Measurements from ENCODE around the gene RSU1.
A peak's percentile ranks its signal among the peaks of the same experiment; 100 is the strongest.
"Not testable (repeated sequence)": the region's sequence is repeated elsewhere in the genome, so short reads cannot be mapped to it uniquely, and the experiment has no call there.

The RSU1 gene

GRCh38 chr10:16847644-16848043 lies 30.4 kb upstream of the RSU1 start:
- DNase-seq (ENCODE audit: low spot score in 2 of 2) (no peak), ATAC-seq (replicated peaks; ENCODE audit: extremely low read depth, poor library complexity, severe bottlenecking) (no peak)
- no peaks in the 10 kb centered on the region for H3K9me3 Mint-ChIP-seq
- H3K4me3 Mint-ChIP-seq = no peak overlapping the region
- H3K27ac Mint-ChIP-seq (ENCODE audit: low read depth) = no peak overlapping the region
- H3K27me3 Mint-ChIP-seq = no peaks in the 10 kb centered on the region
- H3K4me1 Mint-ChIP-seq = no peaks in the 10 kb centered on the region
- H3K36me3 Mint-ChIP-seq (ENCODE audit: insufficient read depth) = peaks cover 6% of the 10 kb centered on the region

GRCh38 chr10:16845248-16845647 lies 28.0 kb upstream of the RSU1 start:
- Mint-ChIP-seq H3K4me1 (no peaks in the 10 kb centered on the region), H3K27ac (ENCODE audit: low read depth) (no peak overlapping the region), H3K27me3 (no peaks in the 10 kb centered on the region), H3K4me3 (no peak overlapping the region), H3K9me3 (no peaks in the 10 kb centered on the region), H3K36me3 (ENCODE audit: insufficient read depth) (peaks cover 6% of the 10 kb centered on the region)
- DNase-seq (ENCODE audit: low spot score in 2 of 2) (no peak), ATAC-seq (replicated peaks; ENCODE audit: extremely low read depth, poor library complexity, severe bottlenecking) (no peak)

- Mint-ChIP-seq H3K4me3 (no peak overlapping the region), H3K4me1 (no peaks in the 10 kb centered on the region), H3K36me3 (ENCODE audit: insufficient read depth) (peaks cover 8% of the 10 kb centered on the region), H3K27ac (ENCODE audit: low read depth) (no peak overlapping the region), H3K27me3 (no peaks in the 10 kb centered on the region), H3K9me3 (no peaks in the 10 kb centered on the region)
- DNase-seq (ENCODE audit: low spot score in 2 of 2) (no peak), ATAC-seq (replicated peaks; ENCODE audit: extremely low read depth, poor library complexity, severe bottlenecking) (peak; percentile 36)
These were observed 26.1 kb upstream of the RSU1 start for GRCh38 chr10:16843252-16843870.

- DNase-seq (ENCODE audit: low spot score in 2 of 2) = no peak
These were observed 18.0 kb upstream of the RSU1 start for GRCh38 chr10:16835228-16835627.

GRCh38 chr10:16832351-16833080 lies 15.3 kb upstream of the RSU1 start:
- Mint-ChIP-seq H3K4me1 (peaks cover 5% of the 10 kb centered on the region), H3K36me3 (ENCODE audit: insufficient read depth) (peaks cover under 1% of the 10 kb centered on the region), H3K9me3 (no peaks in the 10 kb centered on the region), H3K27ac (ENCODE audit: low read depth) (no peak overlapping the region), H3K27me3 (no peaks in the 10 kb centered on the region), H3K4me3 (no peak overlapping the region)
- DNase-seq (ENCODE audit: low spot score in 2 of 2) (no peak), ATAC-seq (replicated peaks; ENCODE audit: extremely low read depth, poor library complexity, severe bottlenecking) (no peak)

More at GRCh38 chr10:16835228-16835627, 18.0 kb upstream of the RSU1 start:
- Mint-ChIP-seq H3K36me3 (ENCODE audit: insufficient read depth) (peaks cover 2% of the 10 kb centered on the region), H3K27me3 (no peaks in the 10 kb centered on the region), H3K4me3 (peak overlapping the region; percentile 18), H3K4me1 (no peaks in the 10 kb centered on the region), H3K9me3 (no peaks in the 10 kb centered on the region), H3K27ac (ENCODE audit: low read depth) (no peak overlapping the region)
- ATAC-seq (replicated peaks; ENCODE audit: extremely low read depth, poor library complexity, severe bottlenecking) = peak; percentile 83

- ATAC-seq (replicated peaks; ENCODE audit: extremely low read depth, poor library complexity, severe bottlenecking) = no peak
- no peak overlapping the region for H3K4me3 Mint-ChIP-seq
- DNase-seq (ENCODE audit: low spot score in 2 of 2) = no peak
- H3K27me3 Mint-ChIP-seq = no peaks in the 10 kb centered on the region
- peaks cover 5% of the 10 kb centered on the region for H3K4me1 Mint-ChIP-seq
- no peaks in the 10 kb centered on the region for H3K9me3 Mint-ChIP-seq
- peaks cover 6% of the 10 kb centered on the region for H3K36me3 Mint-ChIP-seq (ENCODE audit: insufficient read depth)
- no peak overlapping the region for H3K27ac Mint-ChIP-seq (ENCODE audit: low read depth)
These were observed 11.5 kb upstream of the RSU1 start for GRCh38 chr10:16828701-16829175.

- H3K36me3 Mint-ChIP-seq (ENCODE audit: insufficient read depth) = peaks cover 6% of the 10 kb centered on the region
- H3K4me1 Mint-ChIP-seq = peaks cover 5% of the 10 kb centered on the region
- no peak overlapping the region for H3K4me3 Mint-ChIP-seq
- DNase-seq (ENCODE audit: low spot score in 2 of 2) (peak; percentile 44 to 46), ATAC-seq (replicated peaks; ENCODE audit: extremely low read depth, poor library complexity, severe bottlenecking) (peak; percentile 71)
- no peaks in the 10 kb centered on the region for H3K9me3 Mint-ChIP-seq
- no peak overlapping the region for H3K27ac Mint-ChIP-seq (ENCODE audit: low read depth)
- H3K27me3 Mint-ChIP-seq = no peaks in the 10 kb centered on the region
These were observed 10.9 kb upstream of the RSU1 start for GRCh38 chr10:16828114-16828568.

GRCh38 chr10:16827474-16827873 lies 10.2 kb upstream of the RSU1 start:
- DNase-seq (ENCODE audit: low spot score in 2 of 2); H3K36me3 Mint-ChIP-seq (ENCODE audit: insufficient read depth); H3K9me3 Mint-ChIP-seq; H3K27ac Mint-ChIP-seq (ENCODE audit: low read depth); H3K4me1 Mint-ChIP-seq; H3K27me3 Mint-ChIP-seq; H3K4me3 Mint-ChIP-seq; ATAC-seq (replicated peaks; ENCODE audit: extremely low read depth, poor library complexity, severe bottlenecking): not testable (repeated sequence)

- Mint-ChIP-seq H3K4me1 (peaks cover 7% of the 10 kb centered on the region), H3K36me3 (ENCODE audit: insufficient read depth) (peaks cover 6% of the 10 kb centered on the region), H3K27me3 (no peaks in the 10 kb centered on the region), H3K4me3 (no peak overlapping the region), H3K27ac (ENCODE audit: low read depth) (no peak overlapping the region), H3K9me3 (peaks cover 11% of the 10 kb centered on the region)
- ATAC-seq (replicated peaks; ENCODE audit: extremely low read depth, poor library complexity, severe bottlenecking) = no peak
- DNase-seq (ENCODE audit: low spot score in 2 of 2) = no peak
These were observed 5.6 kb upstream of the RSU1 start for GRCh38 chr10:16822726-16823360.

GRCh38 chr10:16822027-16822426 lies 4.8 kb upstream of the RSU1 start:
- Mint-ChIP-seq H3K9me3 (peaks cover 11% of the 10 kb centered on the region), H3K36me3 (ENCODE audit: insufficient read depth) (peaks cover 10% of the 10 kb centered on the region), H3K4me1 (peaks cover 11% of the 10 kb centered on the region), H3K27me3 (no peaks in the 10 kb centered on the region), H3K4me3 (no peak overlapping the region), H3K27ac (ENCODE audit: low read depth) (no peak overlapping the region)
- DNase-seq (ENCODE audit: low spot score in 2 of 2) (no peak), ATAC-seq (replicated peaks; ENCODE audit: extremely low read depth, poor library complexity, severe bottlenecking) (no peak)

- Mint-ChIP-seq H3K4me1 (peaks cover 24% of the 10 kb centered on the region), H3K27me3 (no peaks in the 10 kb centered on the region), H3K9me3 (peaks cover 11% of the 10 kb centered on the region), H3K4me3 (no peak overlapping the region), H3K27ac (ENCODE audit: low read depth) (no peak overlapping the region), H3K36me3 (ENCODE audit: insufficient read depth) (peaks cover 12% of the 10 kb centered on the region)
- DNase-seq (ENCODE audit: low spot score in 2 of 2) (no peak), ATAC-seq (replicated peaks; ENCODE audit: extremely low read depth, poor library complexity, severe bottlenecking) (no peak)
These were observed 3.2 kb upstream of the RSU1 start for GRCh38 chr10:16820421-16820820.

GRCh38 chr10:16820018-16820417 lies 2.8 kb upstream of the RSU1 start:
- Mint-ChIP-seq H3K36me3 (ENCODE audit: insufficient read depth) (peaks cover 12% of the 10 kb centered on the region), H3K27me3 (no peaks in the 10 kb centered on the region), H3K4me3 (no peak overlapping the region), H3K9me3 (peaks cover 11% of the 10 kb centered on the region), H3K27ac (ENCODE audit: low read depth) (no peak overlapping the region), H3K4me1 (peaks cover 28% of the 10 kb centered on the region)
- DNase-seq (ENCODE audit: low spot score in 2 of 2) (no peak), ATAC-seq (replicated peaks; ENCODE audit: extremely low read depth, poor library complexity, severe bottlenecking) (no peak)

GRCh38 chr10:16819436-16819835 lies 2.2 kb upstream of the RSU1 start:
- H3K4me3 Mint-ChIP-seq = no peak overlapping the region
- peaks cover 31% of the 10 kb centered on the region for H3K4me1 Mint-ChIP-seq
- ATAC-seq (replicated peaks; ENCODE audit: extremely low read depth, poor library complexity, severe bottlenecking) = no peak
- H3K9me3 Mint-ChIP-seq = peaks cover 11% of the 10 kb centered on the region
- no peak overlapping the region for H3K27ac Mint-ChIP-seq (ENCODE audit: low read depth)
- H3K27me3 Mint-ChIP-seq = no peaks in the 10 kb centered on the region
- no peak for DNase-seq (ENCODE audit: low spot score in 2 of 2)
- peaks cover 7% of the 10 kb centered on the region for H3K36me3 Mint-ChIP-seq (ENCODE audit: insufficient read depth)

All from central memory CD8-positive, alpha-beta T cell (primary cell).